ENCODE results near the gene DDX31.
A peak's percentile ranks its signal among the peaks of the same experiment; 100 is the strongest.
"Not testable (repeated sequence)": the region's sequence is repeated elsewhere in the genome, so short reads cannot be mapped to it uniquely, and the experiment has no call there.

Gene DDX31

DNA sequence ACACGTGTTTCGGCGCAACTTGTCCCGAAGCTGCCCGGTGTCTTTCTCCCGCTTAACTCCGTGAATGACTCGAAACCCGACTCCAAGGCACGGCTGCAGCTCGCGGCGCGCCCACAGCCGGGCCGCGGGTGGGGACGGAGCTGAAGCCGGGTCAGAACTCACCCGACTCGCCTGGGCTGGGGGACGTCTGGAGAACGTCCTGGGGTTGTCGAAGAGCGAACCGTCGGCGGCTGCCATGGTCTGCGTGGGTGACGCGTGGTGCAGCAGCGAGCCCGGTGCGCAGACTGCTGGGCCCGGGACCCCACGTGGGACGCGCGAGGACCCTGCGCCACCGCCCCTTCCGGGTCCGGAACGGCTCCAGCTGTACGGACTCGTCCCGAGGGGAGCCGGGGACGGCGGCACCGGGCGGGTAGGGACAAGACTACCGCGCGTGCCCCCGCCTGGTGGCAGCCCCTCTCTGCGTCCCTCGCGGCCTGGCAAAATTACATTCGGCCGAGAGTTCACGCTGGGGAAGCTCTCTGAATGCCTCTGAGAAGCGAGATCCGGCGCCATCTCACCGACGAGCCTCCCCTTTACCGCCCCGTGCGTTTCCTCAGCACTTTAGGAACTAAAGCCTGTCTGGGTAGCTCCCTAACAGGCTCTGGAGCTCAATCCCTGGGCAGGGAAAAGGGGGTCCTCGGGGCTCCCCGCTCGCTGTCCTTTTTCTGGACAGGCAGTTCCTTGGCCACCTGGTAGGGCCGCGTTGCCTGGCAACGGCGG is at the start of gene DDX31:
DDX31 (minus strand) TSS at position 286 of the 759 bp plus-strand sequence; CDS start at position 237, 49 bp downstream.
- peak; percentile 84 for DNase-seq

DNA sequence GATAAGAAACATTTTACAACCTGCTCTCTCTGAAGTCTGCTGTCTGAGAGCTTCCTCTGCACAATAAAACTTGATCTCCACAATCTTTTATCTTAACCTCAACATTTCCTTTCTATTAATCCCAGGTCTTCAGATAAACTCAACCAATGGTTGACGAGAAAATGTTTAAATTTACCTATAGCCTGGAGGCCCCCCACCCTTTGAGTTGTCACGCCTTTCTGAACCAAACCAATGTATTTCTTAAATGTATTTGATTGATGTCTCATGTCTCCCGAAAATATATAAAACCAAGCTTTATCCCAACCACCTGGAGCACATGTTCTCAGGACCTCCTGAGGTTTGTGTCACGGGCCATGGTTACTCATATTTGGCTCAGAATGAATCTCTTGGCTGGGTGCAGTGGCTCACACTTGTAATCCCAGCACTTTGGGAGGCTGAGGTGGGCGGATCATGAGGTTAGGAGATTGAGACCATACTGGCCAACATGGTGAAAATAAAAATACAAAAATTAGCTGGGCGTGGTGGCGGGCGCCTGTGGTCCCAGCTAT is 48.7 kb upstream of the DDX31 start:
- not testable (repeated sequence) for DNase-seq

DNA sequence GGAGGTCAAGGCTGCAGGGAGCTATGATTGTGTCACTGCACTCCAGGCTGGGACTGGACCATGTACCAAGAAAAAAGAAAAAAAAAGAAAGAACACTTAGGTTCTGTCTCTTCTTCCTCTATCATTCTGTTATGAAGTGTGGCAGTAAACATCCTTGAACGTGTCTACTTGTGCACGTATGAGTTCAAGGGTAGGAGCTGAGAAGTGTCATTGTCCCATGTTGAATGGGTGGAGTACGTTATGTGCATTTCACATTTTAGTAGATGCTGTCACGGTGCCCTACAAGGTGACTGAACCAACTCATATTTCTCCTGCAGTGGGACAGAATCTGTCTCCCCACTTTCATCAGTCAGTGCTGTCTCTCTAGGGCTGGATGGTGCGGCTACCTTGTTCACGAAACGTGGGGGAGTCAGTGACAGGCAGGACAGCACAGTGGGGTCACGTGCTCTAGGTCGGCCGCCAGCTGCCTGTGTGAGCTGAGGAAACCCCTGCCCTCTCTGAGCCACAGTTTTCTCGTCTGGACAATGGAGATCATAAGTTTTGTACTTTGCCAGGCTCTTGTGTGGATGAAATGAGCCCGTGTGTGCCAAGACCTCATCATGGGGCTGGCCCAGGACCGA is 47.7 kb upstream of the DDX31 start:
- no peak for DNase-seq

DNA sequence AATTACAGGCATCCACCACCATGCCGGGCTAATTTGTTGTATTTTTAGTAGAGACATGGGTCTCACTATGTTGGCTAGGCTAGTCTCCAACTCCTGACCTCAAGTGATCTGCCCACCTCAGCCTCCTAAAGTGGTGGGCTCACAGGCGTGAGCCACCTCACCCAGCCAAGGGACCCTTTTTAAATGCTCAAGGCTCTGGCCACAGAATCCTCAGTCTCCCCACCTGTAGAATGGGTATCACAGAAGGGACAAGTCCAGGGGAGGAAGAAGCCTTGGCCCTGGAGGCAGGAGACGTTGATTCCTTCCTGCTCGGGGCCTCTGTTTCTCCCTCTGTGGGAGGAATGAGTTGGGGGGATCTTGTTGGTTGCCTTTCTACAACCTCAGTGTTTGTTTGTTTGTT is 46.2 kb upstream of the DDX31 start:
- DNase-seq = no peak

DNA sequence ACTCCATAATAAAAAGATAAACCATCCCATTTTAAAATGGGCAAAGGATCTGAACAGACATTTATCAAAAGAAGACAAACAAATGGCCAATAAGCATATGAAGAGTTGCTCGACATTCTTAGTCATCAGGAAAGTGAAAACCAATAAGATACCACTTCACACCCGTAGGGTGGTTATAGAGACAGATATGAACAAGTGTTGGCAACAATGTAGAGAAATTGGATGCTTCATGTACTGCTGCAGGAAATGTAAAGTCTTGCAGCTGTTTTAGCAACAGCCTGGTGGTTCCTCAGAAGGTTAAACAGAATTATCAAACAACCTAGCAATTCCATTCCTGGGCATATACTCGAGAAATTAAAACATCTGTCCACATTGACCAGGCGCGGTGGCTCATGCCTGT is 43.0 kb upstream of the DDX31 start:
- DNase-seq = no peak

DNA sequence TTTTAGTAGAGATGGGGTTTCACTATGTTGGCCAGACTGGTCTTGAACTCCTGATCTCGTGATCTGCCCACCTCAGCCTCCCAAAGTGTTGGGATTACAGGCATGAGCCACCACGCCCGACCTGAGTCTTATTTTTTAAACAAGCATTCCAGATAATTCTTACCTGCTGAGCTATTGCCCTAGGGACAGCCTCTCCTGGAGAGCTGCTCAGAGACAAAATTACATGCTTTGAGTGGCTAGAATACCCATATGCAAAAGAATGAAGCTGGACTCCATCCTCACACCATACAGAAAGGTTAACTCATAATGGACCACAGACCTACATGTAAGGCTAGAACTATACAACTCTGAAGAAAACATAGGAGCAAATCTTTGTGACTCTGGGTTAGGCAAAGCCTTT is 42.1 kb upstream of the DDX31 start:
- no peak for DNase-seq

DNA sequence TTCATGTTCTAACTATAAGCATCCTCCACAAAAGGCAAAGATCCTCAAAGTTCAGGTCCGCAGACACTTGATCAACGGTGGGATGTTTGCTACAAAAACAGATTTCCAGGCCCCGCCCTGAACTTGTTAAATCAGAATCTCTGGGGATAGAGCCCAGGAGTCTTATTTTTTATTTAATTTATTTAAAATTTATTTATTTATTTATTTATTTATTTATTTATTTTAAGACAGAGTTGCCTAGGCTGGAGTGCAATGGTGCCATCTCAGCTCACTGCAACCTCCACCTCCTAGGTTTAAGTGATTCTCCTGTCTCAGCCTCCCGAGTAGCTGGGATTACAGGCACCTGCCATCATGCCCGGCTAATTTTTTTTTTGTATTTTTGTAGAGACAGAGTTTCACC is 41.4 kb upstream of the DDX31 start:
- DNase-seq = not testable (repeated sequence)

DNA sequence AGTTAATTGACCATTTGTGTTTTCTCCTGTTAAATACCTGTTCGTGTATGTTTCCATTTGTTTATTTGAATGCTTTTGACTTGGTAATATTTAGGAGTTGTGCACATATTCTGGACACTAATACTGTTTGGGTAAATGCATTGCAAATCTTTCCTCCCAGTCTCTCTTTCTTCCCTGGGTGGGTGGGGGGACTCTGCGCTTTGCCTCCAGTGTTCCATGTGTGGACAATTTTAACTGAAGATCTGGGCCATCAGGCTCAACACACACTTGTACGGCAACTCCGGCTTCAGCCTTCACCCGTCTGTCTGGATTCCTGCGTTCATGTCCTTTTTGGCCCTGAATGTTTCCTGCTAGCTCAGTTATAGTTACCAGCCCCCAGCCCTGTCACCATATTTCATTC is 40.5 kb upstream of the DDX31 start:
- DNase-seq = no peak

DNA sequence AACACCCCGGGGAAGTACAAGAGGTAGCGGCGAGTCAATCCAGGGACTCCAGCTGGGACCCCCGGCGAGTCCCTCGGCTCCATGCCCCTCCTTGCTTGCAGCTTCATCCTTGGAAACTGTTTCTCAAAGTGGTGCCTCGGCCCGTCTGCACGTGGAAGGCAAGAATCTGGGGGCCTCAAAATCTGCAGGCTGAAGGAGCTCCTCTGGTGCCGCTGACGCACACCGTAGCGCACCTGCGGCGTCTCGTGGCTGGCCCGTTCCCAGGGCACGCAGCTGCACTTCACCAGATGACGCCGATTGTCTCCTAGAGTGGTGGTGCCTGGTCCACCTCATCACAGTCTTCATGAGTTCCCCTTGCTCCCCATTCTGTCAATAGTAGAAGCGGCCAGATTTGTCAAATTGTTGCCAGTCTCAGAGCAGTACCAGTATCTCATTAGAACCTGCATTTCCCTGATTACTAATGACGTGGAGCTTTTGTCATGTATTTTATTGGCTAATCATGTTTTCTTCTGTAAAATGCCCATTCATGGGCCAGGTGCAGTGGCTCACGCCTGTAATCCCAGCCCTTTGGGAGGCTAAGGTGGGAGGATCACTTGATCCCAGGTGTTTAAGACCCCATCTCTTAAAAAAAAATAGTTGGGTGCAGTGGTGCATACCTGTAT is 39.1 kb upstream of the DDX31 start:
- DNase-seq = no peak

DNA sequence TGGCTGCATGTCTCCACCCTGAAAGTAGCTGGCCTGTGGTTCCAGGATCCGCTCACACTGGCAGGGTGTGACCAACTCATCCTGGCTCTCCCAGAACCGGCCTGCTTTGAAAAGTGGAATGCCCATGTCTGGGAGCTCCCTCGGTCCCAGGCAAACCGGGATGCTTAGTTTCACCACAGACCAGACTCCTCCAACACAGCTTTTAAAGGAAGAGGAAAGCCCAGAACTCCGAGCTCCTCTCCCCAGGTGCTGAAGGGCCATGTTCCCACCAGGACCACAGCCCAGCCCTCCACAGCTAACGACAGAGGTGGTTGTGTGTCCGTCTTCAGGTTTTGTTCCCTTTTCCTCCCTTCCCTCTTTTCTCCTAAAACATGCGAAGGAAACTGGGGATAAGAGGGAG is 38.5 kb upstream of the DDX31 start:
- no peak for DNase-seq

DNA sequence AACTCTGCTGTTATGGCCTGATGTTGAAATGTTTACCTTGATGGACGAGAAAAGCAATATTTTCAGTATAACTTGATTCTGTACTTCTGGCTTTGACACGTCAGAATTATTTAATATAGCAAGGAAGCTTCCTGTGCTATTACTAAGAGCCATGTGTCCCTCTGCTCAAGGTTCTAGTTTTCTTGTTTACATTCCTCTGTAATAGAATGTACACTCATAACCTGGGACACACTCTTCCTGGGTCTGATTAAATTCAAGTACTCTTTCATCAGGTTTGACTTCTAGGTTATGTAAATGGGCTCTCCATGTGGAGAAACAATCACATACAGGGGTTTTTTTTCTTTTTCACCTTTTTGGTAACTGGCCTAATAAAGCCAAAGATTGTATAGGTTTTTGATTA is 33.6 kb upstream of the DDX31 start:
- no peak for DNase-seq

DNA sequence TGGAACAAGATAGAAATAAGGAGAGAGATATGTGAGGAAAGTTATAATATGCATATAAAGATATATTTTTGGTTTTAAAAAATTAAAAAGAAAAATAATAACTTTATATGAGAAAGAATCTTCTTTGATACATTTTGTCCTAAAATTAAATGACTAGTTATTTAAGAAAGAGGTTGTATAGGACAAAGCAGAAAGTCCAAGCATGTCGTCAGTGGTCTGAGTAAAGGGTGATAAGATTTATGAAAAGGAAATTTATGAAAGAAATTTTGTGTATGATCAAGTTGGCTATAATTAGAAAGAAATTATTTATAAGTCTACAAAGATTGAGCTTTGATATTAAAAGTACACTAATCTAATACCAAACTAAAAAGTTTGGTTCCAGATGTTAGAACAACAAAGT is 32.5 kb upstream of the DDX31 start:
- no peak for DNase-seq

DNA sequence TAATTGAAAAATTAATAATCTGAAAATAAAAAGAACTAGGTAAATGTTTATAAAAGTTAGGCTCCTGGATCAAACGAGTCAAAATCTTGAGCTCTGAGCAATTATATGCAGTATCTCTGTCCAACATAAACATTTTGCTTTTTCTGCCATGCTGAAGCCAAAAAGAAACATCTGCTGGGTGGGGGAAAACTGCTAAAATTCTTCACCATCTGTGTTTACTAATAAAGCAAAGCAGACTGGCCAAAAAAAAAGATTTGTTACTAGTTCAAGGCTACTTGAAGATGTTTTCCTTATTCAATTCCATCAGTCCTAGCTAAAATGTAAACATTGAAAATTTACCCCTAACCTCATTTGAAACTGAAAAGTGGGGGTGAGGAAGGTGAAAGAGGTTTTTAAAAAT is 30.2 kb upstream of the DDX31 start:
- DNase-seq = no peak

DNA sequence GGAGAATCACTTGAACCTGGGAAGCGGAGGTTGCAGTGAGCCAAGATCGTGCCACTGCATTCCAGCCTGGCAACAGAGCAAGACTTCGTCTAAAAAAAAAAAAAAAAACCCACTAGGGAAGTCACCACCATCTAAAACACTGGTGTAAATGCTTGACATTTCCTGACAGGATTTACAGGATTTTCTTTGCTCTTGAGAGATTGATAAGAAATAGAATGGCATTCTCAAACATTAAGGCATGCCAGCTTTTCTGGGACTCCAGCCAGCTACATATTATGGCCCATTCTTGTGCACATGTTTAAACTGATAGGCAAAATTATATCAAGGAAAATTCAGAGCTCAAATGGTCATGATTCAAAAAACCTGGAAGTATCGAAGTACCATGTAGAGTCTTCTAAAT is 29.2 kb upstream of the DDX31 start:
- DNase-seq = no peak

DNA sequence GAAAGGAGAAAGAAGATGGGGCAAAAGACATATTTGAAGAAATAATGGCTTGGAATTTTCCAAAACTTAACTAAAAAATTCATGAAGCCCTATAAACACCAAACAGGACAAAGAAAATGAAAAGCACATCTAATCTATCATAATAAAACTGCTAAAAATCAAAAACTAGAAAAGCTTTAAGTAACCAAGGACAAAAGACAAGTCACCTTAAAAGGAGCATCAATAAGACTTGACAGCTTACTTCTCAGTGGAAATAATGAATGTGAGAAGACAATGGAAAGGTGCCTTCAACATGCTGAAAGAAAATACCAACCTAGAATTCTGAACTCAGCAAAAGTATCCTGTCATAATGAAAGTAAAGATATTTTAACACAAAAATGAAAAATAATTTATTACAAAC is 27.4 kb upstream of the DDX31 start:
- DNase-seq = no peak

DNA sequence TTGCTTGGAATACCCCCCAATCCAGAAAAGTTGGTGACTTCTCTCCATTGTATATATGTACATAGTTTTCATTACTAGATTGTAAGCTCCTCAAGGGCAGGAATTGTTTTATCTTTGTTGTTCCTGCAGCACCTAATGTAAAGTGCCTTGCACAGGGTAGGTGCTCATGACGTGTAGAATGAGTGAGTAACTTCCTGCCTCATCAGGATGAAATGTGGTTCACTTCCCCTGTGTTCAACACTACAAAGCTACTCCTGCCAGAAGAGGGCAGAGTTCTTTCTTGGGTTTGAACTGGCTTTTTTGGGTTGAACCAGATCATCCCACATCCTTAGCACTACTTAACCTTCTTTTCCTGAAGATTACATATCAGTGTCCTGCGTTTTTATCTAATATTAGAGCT is 24.4 kb upstream of the DDX31 start:
- no peak for DNase-seq

DNA sequence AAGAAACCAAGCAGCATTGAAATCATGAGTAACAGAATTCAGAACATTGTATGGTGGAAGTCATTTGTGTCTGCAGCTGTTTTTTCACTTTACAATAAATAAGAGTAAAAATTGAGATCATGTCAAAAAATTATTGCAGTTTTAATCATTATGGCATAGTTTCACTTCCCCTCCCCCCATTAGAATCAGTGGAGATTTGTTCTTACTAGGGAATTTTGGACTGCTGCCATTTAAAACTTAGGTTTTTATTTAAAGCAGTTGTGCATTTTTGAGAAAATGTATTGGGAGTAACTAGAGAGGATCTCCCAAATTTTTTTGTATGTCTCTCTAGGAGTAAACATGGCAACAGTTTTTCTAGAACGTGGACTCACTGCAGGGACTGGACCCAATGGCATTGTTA is 20.9 kb upstream of the DDX31 start:
- no peak for DNase-seq

DNA sequence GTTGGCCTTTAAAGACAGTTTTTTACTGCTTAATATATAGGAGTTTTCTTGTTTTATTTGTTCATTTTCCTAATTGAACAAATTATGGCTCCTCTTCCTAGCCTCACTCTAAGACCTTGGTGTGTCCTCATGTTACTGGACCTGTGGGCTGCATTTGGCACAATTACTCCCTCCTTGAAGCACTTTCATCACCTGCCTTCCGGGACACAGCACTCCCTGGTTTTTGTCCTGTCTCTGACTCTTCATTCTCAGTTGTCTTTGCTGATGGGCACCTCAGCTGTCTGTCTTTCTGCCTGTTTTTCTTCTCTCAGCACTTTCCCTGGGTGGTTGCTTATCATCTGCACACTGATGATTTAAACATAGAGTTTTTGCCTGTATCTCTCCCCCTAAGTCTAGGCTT is 14.1 kb upstream of the DDX31 start:
- DNase-seq = no peak

DNA sequence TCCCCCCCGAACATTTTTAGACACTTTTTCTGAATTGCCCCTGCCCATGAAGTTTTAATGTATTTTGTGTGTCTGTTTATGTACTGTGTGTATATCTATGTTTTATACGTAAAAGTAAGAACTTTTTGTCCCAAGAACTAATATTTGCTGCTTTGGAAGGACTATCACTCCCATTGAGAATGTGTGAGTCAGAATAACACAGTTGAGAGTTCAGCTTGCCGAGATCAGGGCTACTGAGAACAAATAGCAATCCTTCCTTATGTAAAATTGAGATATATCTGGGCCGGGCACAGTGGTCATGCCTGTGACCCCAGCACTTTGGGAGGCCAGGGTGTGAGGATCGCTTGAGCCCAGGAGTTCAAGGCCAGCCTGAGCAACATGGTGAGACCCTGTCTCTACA is 11.8 kb upstream of the DDX31 start:
- DNase-seq = no peak

DNA sequence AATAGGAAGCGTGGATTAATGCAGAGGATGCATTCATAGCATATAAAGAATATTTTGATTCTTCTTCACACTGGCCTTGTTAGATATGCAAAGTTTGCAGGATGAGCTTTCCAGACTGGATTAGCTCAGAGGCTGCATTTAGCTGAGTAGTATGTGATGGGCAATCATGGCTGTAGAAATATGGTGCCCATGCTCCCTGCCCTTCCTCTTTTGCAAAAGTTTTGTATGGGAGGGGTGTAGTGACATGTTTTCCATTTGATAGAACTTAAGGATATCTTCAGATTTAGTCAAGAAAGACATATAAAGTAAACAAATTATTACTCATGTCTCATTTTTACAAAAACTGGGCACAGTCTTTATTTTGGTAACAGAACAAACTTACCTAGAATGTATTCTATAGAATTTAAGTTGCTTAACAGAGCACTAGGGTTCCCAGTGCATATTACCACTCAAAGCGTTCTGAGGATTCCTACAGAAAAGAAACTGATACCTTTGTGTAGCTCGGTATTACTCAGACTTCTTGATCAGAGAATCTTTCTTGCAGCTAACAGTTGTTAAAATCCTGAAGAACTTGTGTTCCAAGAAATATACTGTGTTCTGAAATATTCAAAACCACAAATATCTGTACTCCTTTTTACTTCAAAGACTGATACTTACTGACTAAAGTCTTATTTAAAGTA is 10.3 kb upstream of the DDX31 start:
- no peak for DNase-seq

DNA sequence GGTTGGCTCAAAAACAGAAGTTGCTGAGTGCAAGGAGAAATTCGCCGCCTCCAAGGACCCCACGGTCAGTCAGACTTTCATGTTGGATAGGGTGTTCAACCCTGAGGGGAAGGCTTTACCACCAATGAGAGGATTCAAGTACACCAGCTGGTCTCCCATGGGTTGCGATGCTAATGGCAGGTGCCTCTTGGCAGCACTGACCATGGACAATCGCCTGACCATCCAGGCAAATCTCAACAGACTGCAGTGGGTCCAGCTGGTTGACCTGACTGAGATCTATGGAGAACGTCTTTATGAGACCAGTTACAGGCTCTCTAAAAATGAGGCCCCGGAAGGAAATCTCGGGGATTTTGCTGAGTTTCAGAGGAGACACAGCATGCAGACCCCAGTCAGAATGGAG is 8.2 kb upstream of the DDX31 start:
- DNase-seq = no peak

DNA sequence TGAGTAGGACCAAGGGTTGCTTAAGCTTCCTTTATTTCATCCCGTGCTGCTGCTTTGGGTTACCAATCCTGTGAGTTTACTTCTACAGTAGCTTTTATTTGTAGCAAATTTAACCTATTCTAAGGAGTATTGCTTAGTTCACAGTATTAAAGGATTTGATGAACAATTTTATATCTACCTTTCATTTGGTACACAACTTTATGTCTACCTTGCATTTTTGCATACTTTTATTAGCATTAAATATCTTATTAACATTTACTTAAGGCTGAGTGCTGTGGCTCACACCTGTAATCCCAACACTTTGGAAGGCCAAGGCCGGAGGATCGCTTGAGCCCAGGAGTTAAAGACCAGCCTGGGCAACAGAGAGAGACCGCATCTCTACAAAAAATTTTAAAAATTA is 4.7 kb upstream of the DDX31 start:
- no peak for DNase-seq

DNA sequence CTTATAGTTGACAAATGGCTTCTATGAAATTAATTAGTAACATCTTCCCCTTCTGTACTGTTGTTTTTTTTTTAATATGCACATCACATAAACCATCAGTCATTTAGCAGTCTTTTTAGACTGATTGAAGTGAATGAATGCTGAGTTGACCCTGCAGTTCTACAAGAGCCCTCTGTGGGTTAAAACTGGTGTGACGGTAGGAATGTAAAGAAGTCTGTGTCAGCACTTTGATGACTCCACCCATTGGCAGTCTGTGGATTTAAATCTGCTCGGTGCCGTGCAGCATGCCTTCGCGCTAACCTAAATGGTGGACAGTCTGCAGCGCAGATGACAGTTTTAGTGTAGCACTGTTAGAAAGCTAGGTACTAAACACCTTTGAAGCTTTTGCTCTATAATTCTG is 3.6 kb upstream of the DDX31 start:
- DNase-seq = no peak

DNA sequence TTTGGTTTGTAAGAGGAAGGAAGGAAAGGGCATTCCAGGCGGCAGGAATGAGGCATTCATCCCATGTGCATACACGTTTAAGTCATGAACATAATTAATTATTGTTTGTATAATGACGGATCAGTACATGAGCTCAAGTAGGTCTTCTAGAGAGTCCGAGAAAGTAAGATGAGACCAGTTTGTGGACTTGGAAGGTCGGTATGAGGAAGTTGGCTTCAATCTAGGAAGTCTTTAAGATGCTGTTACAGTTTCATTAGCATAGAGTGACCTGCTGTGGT is 2.6 kb upstream of the DDX31 start:
- DNase-seq = no peak
